ENCODE data around the gene CSH1. TPM values are rescaled to one million over a fixed set of nuclear protein-coding genes. Genes with fewer than 3 reads are reported as not detected.

The CSH1 gene
- total and polyA plus RNA-seq, 2 donors (not counting 3 experiments of a cell fraction or from before 2014, with no cell fraction given) = not detected

GRCh38 chr17:63914471-63914870, 18.1 kb upstream of the CSH1 start:
- Histone ChIP-seq H3K9me3 (replicated peaks; ENCODE audit: control insufficient read depth, insufficient read depth, low read length) (no peaks in the 10 kb centered on the region), H3K9me1 (replicated peaks; ENCODE audit: control insufficient read depth, extremely low read depth, insufficient read depth, low read length) (no peaks in the 10 kb centered on the region), H3K4me1 (ENCODE audit: control insufficient read depth, extremely low read depth, insufficient read depth, low read length) (no peaks in the 10 kb centered on the region), H3K4me2 (ENCODE audit: insufficient read depth, low read length) (no peak overlapping the region), H3K4me3 (replicated peaks in 1 of 3; ENCODE audit: insufficient read depth in 1 of 3, low read depth in 1 of 3, low read length in 3 of 3) (no peak overlapping the region), H3K9ac (replicated peaks; ENCODE audit: extremely low read depth, insufficient read depth, low read length) (no peak overlapping the region), H4K20me1 (replicated peaks; ENCODE audit: control insufficient read depth, extremely low read depth, insufficient read depth, low read length) (no peaks in the 10 kb centered on the region), H3K27me3 (ENCODE audit: control insufficient read depth in 2 of 2, insufficient read depth in 2 of 2, low read length in 2 of 2) (peaks cover 3 to 9% of the 10 kb centered on the region in 2 experiments), H2AFZ (ENCODE audit: low read depth, low read length) (no peak overlapping the region), H3K36me3 (ENCODE audit: control insufficient read depth in 2 of 2, extremely low read depth in 1 of 2, insufficient read depth in 2 of 2, low read length in 2 of 2) (no peaks in the 10 kb centered on the region), H3K79me2 (ENCODE audit: control insufficient read depth, insufficient read depth, low read length) (no peaks in the 10 kb centered on the region), H3K27ac (ENCODE audit: insufficient read depth, low read depth, low read length) (no peak overlapping the region)
- BruUV-seq (replicated peaks) = no TSS peak
- TF ChIP-seq JUN (IDR thresholded peaks at IDR 0.05; ENCODE audit: borderline replicate concordance, insufficient read depth, insufficient read length, low read depth) (no peak), MAX (IDR thresholded peaks at IDR 0.05; ENCODE audit: insufficient read depth, insufficient read length) (no peak), CTCF (IDR thresholded peaks at IDR 0.05; ENCODE audit: extremely low read depth in 1 of 2, insufficient read depth in 1 of 2, low read depth in 1 of 2, low read length in 2 of 2) (no peak), MYC (IDR thresholded peaks at IDR 0.05; ENCODE audit: low read depth, low read length) (no peak), EZH2 (IDR thresholded peaks at IDR 0.05; ENCODE audit: borderline replicate concordance, low read depth, low read length, severe bottlenecking) (no peak), GATA2 (IDR thresholded peaks at IDR 0.05; ENCODE audit: insufficient read depth, insufficient read length, low read depth, low read length) (no peak), FOS (IDR thresholded peaks at IDR 0.05; ENCODE audit: borderline replicate concordance, insufficient read depth, low read length) (no peak), POLR2A (IDR thresholded peaks at IDR 0.05; ENCODE audit: low read depth, low read length) (no peak), POLR2AphosphoS5 (IDR thresholded peaks at IDR 0.05; ENCODE audit: insufficient read depth, low read depth, low read length) (no peak)
- FAIRE-seq (no peak), DNase-seq (ENCODE audit: low read depth, low spot score) (no peak)
- dilution Hi-C loops (cut with MboI; ENCODE audit: extremely low pct_ligation_motif_present, low sequenced_read_pairs) (no loop called here), intact Hi-C loops (cut with micrococcal nuclease) (no loop called here)
- ChIA-PET CTCF (interaction anchor here (0.9 to 6.8 kb wide), 3 partner anchors 76 to 219 kb away, joined by 3 to 159 read pairs (median 25); no protein-coding TSS in a partner anchor), POLR2A (no interaction called here)
